HG03064 (cell line): Measurements from ENCODE around the gene JDP2.

Experiments used
- ATAC-seq: cut with Tn5 transposase; IDR thresholded peaks from one replicate; pipeline ENCODE4 v1.9.1; 2021; ENCODE audit warnings: low read depth; ENCODE audit not compliant: unreplicated experiment

Gene JDP2

DNA sequence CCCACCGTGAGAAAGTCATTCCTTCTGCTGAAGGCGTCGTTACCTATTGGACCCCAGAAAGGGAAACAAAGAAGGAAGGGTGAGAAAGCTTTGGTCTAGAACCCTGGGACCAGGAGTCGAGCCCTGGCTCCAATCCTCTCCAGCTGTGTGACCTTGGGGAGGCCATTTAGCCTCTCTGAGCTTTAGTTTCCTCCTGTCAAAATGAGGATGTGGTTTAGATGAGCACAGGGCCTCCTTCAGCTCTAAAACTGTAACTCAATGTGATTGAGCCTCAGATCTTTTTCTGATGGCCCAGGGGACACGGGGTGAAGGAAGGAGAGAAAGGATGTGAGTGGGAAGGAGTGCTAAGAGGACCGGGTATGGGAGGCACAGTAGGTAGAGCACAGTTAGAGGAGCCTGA, 7.7 kb downstream of the JDP2 start:
- ATAC-seq, result no peak

DNA sequence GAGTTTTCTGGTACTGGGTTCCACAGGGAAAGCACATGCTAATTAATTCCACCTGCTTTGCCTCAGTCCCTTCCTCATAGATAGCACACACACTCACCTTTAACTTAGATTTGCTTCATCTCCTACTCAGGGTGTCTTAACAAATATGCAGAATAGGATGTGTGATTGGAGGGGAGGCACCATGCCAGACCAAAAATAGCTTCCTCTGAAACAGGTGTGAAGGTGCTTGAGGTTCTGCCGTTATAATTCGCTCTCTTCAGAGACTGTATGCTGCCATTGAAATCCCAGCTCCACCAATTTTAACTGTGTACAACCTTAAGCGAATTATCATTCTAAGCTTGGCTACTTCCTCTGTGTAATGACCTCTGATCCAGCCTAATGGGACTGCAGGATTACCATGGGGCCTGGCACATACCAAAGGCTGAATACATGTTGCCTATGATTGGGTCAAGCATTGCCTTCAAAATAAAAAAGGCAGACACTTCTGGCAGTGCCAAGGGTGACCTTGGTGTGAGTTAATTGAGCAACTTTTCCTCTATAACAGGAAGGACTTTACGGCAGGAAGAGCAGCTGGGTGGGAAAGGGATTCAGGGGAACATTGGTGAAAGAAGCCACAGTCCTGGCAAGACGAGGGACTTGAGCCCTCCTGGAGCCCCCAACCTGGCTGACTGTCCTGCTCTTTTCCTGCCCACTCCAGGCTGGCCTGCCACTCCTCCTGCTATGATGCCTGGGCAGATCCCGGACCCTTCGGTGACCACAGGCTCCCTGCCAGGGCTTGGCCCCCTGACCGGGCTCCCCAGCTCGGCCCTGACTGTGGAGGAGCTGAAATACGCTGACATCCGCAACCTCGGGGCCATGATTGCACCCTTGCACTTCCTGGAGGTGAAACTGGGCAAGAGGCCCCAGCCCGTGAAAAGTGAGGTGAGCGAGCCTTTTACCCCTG, 9.7 kb downstream of the JDP2 start:
- no peak for ATAC-seq

DNA sequence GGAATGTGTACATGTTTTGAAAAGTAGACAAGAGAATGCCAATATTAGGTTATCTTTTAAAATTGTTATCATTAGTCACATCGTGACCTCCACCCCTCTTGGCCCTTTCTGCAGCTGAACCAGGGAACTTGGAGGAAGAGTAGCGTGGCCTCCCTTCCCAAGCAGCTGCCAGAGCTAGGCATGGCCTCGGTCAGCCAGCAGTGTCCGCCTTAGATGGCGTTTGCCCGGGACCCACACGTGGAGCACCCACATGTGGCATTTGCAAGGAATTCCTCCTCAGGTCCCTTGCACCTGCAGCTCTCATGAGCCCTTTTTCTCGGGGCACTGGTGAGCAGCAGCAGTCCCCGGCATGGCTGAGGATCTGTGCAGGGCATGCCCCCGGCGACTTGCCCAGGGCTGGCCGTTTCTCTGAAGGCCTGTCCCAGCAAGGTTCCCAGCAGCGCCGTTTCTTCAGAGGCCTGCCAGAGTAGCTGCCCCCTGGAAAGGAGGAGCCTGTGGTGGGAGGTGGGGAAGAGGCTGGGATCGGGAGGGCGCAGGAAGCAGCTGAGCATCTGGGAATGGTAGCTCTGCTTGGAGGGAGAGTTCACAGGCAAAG, 10.8 kb downstream of the JDP2 start:
- ATAC-seq, result no peak

DNA sequence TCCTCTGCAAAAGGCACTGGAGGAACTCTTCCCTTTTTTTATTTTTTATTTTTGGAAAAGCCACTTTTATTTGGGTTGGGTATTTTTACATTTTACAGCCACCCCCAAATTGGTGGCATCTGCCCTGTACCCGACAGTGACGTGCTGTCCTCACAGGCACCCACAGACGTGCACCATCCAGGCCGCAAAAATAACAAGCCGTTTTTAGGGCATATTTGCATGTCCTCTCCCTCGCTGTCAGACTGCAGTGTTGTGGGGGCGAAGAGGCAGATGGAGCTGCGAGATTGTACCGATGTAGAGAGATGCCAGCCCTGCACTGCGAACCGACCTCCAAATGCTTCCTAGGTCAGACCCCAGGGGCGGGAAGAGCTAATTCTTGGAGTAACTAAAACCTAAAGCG, 12.2 kb downstream of the JDP2 start:
- no peak for ATAC-seq

DNA sequence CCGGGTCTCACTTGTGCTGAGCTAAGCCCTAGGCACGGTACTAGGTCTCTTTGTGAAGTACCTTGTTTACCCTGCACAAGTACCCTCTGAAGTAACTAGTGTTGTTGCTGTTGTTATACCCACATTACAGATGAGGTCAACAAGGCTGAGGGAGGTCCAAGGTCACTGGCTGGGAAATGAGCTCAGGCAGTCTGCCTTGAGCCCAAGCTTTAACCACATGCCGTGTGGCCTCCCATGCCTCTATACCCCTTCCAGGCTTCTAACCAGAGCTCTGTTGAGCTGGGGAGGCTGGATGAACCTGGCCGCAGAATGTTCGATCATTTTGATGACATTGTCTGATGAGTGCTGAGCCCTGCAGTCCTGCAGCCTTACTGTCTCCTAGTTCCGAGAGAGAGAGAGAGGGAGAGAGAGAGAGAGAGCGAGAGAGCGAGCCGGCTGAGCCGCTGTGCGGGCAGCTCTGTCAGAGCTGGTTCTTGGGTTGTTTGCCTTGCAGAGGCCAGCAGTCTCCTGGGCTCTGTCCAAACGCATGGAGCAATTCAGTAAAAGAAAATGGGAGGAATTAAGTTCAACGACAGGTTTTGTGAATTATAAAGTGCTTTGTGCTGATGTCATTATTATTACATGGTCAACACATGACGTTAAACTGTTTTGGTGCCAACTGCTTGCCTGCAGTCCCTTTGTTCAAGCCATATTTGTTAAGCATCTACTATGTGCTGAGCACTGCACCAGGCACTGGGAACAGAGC, 13.1 kb downstream of the JDP2 start:
- ATAC-seq, result no peak

DNA sequence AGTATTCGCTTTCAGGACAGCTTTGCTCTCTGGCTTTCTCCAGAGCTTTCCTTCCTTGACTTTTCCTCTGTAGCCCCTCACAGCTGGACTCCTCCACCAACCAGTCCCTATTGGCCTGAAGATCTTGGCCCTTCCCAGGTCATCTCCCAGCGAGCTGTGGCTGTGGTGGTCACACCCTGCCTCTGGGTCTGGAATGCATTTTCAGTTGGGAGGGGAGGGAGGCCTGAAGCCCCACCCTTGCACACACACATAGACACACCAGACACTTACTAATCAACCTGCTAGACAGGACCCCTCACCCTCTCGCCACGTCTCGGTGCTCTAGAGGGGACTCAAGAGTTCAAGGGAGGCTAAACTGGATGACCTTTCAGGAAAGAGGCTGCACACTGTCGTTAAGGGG, 13.9 kb downstream of the JDP2 start:
- ATAC-seq, result no peak

DNA sequence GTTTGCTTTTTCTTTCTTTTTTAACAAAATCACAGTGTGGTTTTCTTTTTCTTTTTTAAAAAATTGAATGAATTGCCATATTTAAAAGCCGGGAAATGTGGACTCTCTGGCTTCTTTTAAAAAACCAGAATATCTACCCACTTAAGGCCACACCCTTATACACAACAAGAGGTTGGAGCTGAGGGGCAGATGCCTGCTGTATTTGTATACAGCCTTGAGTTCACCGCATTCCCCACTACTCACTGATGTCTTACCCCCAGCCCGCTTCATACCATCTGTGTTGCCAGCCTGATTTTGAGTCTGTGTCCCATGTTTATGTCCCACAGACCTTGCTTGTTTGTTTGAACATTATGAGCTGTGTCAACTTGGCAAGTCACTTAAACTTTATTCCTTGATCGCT, 14.3 kb downstream of the JDP2 start:
- ATAC-seq, result no peak

DNA sequence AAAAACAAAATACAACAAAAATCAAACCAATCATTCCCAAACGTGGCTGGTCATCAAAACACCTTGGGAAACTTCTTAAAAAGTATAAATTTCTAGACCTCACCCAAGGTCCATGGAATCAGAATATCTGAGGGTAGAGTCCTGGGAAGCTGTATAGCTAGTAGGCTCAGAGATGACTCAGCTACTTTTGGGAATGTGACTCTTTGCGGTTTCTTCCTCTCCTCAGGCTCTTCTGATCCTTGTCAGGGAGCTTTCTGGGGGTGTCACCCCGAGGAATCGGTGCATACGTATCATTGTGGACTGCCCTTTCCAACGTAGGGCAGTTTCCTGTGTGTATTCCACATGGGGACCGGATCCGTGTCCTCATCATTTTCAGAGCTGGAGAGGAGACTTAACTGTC, 14.8 kb downstream of the JDP2 start:
- ATAC-seq, result no peak

DNA sequence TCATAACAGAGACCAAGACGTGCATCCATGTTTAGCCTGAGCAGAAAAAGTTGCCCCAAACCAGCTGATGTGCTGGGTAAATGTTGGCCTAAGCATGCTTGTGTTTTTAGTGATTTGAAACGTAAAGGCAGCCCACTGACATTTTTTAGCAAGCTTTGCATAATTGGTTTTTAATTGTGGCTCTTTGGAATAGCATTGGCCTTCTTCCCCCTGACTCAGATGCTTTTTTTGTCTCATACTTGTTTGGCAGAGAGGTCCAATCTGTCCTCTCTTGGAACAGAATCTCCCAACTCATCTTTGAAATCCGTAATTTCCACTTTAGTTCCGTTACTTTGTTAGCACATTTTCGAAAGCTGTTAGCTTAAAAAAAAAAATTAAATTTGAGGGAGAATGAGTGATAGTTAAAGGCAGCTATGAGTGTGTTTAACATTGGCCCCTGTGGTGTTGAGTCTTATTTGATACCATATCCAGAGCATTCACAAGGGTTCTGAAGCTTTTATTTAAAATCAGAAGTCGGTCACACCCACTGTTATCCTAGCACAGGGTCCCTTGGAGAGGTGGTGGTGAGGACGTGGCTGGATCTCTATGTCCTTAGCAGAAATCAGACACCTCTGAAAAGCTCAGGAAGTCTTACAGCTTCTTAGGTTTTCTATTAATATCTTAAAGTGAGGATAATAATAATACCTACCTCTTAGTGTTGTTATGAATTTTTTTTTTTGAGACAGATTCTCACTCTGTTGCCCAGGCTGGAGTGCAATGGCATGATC, 15.6 kb downstream of the JDP2 start:
- no peak for ATAC-seq

DNA sequence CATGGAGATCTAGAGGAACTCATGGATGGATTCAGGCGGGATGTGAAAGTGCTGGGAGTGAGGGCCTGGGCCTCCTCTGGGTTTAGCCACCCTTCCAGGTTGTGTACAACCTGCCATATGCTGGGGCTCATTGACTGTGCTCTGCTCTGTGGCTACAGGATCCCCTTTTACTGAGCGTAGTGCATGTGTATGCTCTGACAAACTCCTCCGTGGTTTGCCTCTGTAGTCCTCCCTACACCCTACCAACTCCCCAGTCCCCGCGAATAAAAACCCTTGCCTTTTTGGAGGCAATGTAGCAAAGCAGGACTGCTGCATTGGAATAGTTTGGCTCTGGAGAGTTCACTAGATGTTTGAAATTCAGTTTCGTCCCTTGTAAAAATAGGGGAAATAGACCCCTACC, 17.4 kb downstream of the JDP2 start:
- ATAC-seq, result no peak

DNA sequence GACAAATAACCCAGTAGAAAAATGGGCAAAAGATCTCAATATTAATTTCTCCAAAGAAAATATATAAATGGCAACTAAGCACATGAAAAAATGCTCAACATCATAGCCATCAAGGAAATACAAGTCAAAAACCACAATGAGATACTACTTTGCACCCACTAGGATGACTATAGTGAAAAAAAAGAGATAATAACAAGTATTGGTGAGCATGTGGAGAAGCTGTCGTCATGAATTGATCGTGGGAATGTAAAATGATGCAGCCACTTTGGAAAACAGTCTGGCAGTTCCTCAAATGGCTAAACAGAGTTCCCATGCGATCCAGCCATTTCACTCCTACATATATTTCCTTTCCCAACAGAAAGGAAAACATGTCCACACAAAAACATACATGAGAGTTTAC, 18.1 kb downstream of the JDP2 start:
- no peak for ATAC-seq

DNA sequence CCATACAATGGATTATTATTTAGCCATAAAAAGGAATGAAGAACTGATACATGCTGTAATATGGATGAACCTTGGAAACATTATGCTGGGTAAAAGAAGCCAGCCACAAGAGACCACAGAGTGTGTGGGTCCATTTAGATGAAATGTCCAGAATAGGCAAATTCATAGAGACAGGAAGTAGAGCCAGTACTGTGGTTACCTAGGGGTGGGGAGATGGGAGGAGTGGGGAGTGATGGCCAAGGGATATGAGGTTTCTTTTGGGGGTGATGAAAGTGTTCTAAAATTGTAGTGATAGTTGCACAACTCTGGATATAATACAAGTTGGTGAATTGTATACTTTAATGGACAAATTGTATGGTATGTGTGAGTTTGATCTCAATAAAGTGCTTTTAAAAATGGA, 18.6 kb downstream of the JDP2 start:
- no peak for ATAC-seq

DNA sequence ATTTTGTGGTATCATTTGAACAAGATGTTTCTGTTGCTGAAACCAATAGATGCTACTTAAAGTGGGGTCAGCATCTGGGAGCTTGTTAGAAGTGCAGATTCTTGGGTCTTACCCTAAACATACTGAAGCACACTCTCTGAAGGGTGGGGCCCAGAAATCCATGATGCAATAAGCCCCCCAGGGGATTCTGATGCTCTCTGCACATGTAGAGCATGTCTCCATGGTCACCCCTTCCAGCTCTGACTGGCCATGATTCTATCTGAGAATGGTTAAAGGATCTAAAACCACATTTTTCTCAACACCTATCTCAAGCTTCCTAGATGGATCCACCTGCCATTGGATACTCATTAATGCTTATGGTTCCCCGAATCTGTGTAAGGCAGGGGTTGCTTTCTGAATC, 20.4 kb downstream of the JDP2 start:
- ATAC-seq, result no peak

DNA sequence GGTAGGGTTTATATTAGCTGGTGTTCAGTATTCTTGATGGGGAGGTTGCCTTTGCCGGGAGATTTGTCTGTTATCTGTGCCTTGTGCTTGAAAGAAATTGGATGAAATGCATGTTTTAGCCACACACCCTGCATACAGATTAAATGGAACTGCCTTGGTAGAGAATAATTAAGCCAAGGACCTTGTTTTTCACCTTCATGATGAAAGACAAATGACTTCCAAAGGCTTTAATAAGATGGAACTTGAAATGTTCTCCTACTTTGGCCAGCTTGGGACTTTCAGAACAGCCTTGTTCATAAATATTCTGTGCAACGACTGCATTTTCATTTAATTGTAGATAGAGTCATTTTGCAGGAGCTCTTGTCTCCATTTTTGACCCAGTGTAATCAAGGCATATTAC, 21.2 kb downstream of the JDP2 start:
- no peak for ATAC-seq

DNA sequence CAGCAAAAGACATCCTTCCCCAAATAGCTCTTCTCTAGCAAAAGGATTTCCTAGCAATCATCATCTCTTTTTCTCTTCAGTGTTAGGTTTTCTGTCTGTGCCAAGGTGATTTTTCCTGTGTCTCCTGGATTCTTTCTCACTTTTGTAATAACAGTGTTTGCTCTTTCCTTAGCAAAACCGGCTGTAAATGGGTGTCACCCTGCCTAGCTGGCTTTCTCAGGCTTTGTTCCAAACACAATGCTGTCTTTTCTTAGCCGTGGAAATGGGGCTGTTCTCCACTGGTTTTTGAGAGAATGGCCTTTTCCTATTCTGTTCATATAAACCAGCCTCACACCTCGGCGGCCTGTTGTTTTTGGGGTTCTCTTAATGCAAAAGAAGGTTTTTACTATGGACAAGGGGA, 21.9 kb downstream of the JDP2 start:
- no peak for ATAC-seq

DNA sequence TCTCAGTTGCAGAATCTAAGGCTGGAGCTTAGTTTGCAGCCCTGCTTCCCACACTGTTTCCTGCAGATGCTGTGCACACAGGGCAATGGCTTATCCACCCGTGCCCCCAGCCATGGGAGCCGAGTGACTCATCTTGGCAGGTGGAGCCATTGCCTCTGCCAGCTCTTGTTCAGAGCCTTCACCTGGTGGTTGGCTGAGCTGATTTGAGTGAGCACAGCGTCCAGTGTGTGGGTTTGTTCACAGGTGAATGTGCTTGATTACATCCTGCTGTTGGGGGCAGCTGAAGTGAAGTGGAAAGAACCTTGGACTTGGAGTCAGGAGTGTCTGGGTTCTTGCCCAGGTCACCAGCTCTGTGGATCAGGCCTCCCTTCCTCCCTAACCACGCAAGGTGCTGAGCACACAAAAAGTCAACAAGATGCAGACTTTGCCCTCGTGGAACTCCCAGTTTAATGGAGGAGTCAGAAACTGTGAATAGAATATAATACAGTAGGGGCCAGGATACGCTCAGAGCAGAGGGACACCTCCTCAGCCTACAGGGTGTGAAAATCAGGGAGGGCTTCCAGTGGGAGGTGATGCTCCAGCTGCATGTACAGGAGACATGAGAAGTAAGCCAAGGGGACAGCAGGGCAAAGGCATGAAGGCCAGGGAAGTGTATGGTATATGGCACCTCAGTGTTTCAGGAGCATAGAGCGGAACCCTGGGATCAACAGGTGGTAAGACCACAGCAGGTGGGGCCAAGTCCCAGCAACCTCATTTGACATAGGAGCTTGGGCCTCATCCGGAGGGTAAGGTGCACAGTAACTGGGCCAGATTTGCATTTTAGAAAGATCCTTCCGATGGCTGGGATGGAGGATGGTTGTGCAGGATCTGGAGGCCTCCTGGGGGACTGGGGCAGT, 22.8 kb downstream of the JDP2 start:
- ATAC-seq, result no peak

DNA sequence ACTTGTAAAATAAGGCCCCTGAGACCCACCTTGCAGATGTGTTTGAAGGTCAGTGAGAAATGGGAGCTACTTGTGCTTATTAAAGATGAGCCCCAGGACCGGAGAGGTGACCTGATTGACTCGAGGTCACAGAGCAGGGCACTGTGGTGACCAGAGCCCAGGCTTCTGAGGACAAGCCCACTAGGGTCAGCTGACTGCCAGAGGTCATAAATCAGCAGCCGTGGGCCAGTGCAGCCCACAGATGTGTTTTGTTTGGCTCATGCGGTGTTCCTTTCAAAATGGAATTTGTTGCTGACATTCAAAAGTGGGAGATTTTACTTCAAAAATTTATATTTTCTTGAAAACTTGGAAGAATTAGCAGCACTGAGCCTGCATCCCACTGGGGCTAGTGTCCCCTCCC, 24.5 kb downstream of the JDP2 start:
- ATAC-seq, result no peak

DNA sequence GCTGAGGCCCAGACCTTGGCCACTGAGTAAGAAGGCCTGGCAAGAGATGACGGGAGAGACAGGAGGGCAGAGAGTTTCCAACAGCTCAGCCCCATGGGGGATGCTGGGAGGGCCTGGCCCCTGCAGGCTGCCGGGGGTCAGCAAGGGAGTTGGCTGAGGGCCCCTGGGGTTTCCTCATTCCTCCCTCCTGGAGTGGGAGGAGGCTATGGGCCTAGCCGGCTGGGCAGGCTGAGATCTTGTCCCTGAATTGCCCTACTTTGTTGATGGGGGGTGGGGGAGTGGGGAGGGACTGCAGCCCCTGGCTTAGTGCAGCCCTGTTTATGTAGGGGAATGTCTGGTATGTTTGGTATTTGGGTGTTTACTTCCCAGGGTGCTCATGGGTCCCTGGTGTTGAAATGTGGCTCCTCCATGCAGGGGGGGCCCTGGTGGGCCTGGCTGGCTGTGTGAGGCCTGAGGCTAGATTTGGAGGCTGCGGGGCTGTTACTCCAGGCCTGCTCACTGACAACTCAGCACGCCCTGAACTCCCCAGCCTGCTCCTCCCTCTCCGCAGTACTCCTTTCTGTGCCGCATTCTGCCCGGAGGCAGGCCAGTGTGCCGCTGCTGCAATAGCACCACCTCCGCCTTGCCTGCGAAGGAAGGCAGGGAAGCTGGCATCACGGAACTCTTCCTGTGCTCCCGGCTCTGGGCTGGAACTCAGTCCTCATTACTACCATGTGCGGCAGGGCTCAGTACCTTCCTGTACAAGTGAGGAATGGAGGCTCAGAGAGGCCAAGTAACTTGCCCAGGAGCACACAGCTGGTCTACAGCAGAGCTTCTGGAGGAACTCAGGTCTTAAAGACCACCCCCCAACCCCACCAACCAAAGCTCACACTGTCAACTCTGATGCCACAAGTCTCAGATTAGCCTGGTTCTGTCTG, 25.3 kb downstream of the JDP2 start:
- ATAC-seq, result no peak
